H9 (cell line): ENCODE results near the gene NCOA1. TPM values are rescaled to one million over a fixed set of nuclear protein-coding genes. Genes with fewer than 3 reads are reported as not detected.
"Not testable (repeated sequence)": the region's sequence is repeated elsewhere in the genome, so short reads cannot be mapped to it uniquely, and the experiment has no call there.

ENCODE experiments used
- DNase-seq: peaks from one replicate; pipeline ENCODE4 v3.0.0-alpha.2; 2017
- H2AFZ ChIP-seq: one replicate; pipeline ENCODE4 v1.6.1; 2013; ENCODE audit warnings: mild to moderate bottlenecking, low read length, control low read depth, moderate library complexity
- H2AK5ac ChIP-seq: 2 replicates; pipeline ENCODE4 v1.6.1; 2013; ENCODE audit warnings: low read length, control low read depth, mixed read lengths; ENCODE audit not compliant: insufficient read length
- H2BK120ac ChIP-seq: one replicate; pipeline ENCODE4 v1.6.1; 2013; ENCODE audit warnings: low read depth, mild to moderate bottlenecking, low read length, control low read depth, inconsistent platforms; ENCODE audit not compliant: poor library complexity, severe bottlenecking
- H2BK12ac ChIP-seq: 2 replicates; pipeline ENCODE4 v1.6.1; 2013; ENCODE audit warnings: low read length, control low read depth, mixed read lengths, low read depth; ENCODE audit not compliant: insufficient read length
- H2BK15ac ChIP-seq: 2 replicates; pipeline ENCODE4 v1.6.1; 2013; ENCODE audit warnings: low read depth, low read length, control low read depth
- H2BK20ac ChIP-seq: one replicate; pipeline ENCODE4 v1.6.1; 2013; ENCODE audit warnings: low read depth, mild to moderate bottlenecking, low read length, control low read depth, inconsistent platforms; ENCODE audit not compliant: poor library complexity, severe bottlenecking
- H2BK5ac ChIP-seq: 2 replicates; pipeline ENCODE4 v1.6.1; 2013; ENCODE audit warnings: low read length, control low read depth, mixed read lengths; ENCODE audit not compliant: insufficient read length
- H3K14ac ChIP-seq: 2 replicates; pipeline ENCODE4 v1.6.1; 2013; ENCODE audit warnings: low read length, control low read depth; ENCODE audit not compliant: insufficient read depth
- H3K18ac ChIP-seq: 2 replicates; pipeline ENCODE4 v1.6.1; 2013; ENCODE audit warnings: low read depth, mild to moderate bottlenecking, mixed read lengths, low read length, control low read depth; ENCODE audit not compliant: insufficient read length
- H3K23ac ChIP-seq: 2 replicates; pipeline ENCODE4 v1.6.1; 2013; ENCODE audit warnings: low read length, control low read depth, mixed read lengths, low read depth; ENCODE audit not compliant: insufficient read length
- H3K23me2 ChIP-seq: 2 replicates; pipeline ENCODE4 v1.6.1; 2013; ENCODE audit warnings: low read depth, mild to moderate bottlenecking, mixed read lengths, low read length, control low read depth; ENCODE audit not compliant: insufficient read length, poor library complexity, severe bottlenecking
- H3K27ac ChIP-seq: 2 replicates; pipeline ENCODE4 v1.5.1; 2013; ENCODE audit warnings: low read length, control low read depth, mixed read lengths, low read depth; ENCODE audit not compliant: insufficient read length
- H3K27me3 ChIP-seq: 2 replicates; pipeline ENCODE4 v1.6.1; 2013; ENCODE audit warnings: low read length, control low read depth, inconsistent platforms; ENCODE audit not compliant: insufficient read depth
- H3K4ac ChIP-seq: 2 replicates; pipeline ENCODE4 v1.6.1; 2013; ENCODE audit warnings: low read depth, mild to moderate bottlenecking, control low read depth, inconsistent platforms, low read length, moderate library complexity
- H3K4me1 ChIP-seq: 2 replicates; pipeline ENCODE4 v1.6.1; 2013; ENCODE audit warnings: low read length, control low read depth, inconsistent platforms; ENCODE audit not compliant: insufficient read depth
- H3K4me2 ChIP-seq: 2 replicates; pipeline ENCODE4 v1.6.1; 2013; ENCODE audit warnings: low read length, control low read depth, mixed read lengths; ENCODE audit not compliant: insufficient read length, insufficient read depth
- H3K56ac ChIP-seq: 2 replicates; pipeline ENCODE4 v1.6.1; 2013; ENCODE audit warnings: low read depth, mild to moderate bottlenecking, mixed read lengths, low read length, control low read depth; ENCODE audit not compliant: insufficient read length
- H3K79me1 ChIP-seq: 2 replicates; pipeline ENCODE4 v1.6.1; 2013; ENCODE audit warnings: low read depth, mild to moderate bottlenecking, moderate library complexity, low read length, control low read depth, inconsistent platforms; ENCODE audit not compliant: insufficient read depth, poor library complexity, severe bottlenecking
- H3K79me2 ChIP-seq: 2 replicates; pipeline ENCODE4 v1.6.1; 2013; ENCODE audit warnings: low read length, control low read depth, inconsistent platforms; ENCODE audit not compliant: insufficient read depth
- H3K9ac ChIP-seq: 2 replicates; pipeline ENCODE4 v1.6.1; 2013; ENCODE audit warnings: low read length, control low read depth, mixed read lengths; ENCODE audit not compliant: insufficient read length; ENCODE audit errors: extremely low read depth
- H3K9me3 ChIP-seq: one replicate; pipeline ENCODE4 v1.6.1; 2013; ENCODE audit warnings: low read depth, low read length, inconsistent platforms; ENCODE audit not compliant: control insufficient read depth
- H3T11ph ChIP-seq: one replicate; pipeline ENCODE4 v1.6.1; 2013; ENCODE audit warnings: mild to moderate bottlenecking, low read length, control low read depth, inconsistent platforms
- H4K20me1 ChIP-seq: one replicate; pipeline ENCODE4 v1.6.1; 2013; ENCODE audit not compliant: control insufficient read depth, insufficient read length, insufficient read depth
- H4K5ac ChIP-seq: 2 replicates; pipeline ENCODE4 v1.6.1; 2013; ENCODE audit warnings: low read depth, mild to moderate bottlenecking, mixed read lengths, low read length, control low read depth; ENCODE audit not compliant: insufficient read length
- H4K8ac ChIP-seq: replicated peaks from 2 replicates; pipeline ENCODE4 v1.6.1; 2013; ENCODE audit warnings: low read length, control low read depth, mixed read lengths, low read depth; ENCODE audit not compliant: insufficient read length
- H4K91ac ChIP-seq: 2 replicates; pipeline ENCODE4 v1.6.1; 2013; ENCODE audit warnings: low read depth, mild to moderate bottlenecking, moderate library complexity, mixed read lengths, low read length, control low read depth; ENCODE audit not compliant: insufficient read length
- H3K27ac Mint-ChIP-seq, 3 experiments: 2 replicates in 2 of 3; 3 replicates in 1 of 3; pipeline ENCODE4 v1.8.0; 2020 to 2021; ENCODE audit warnings: mixed read lengths in 3 of 3, mild to moderate bottlenecking in 1 of 3, moderate library complexity in 1 of 3
- H3K27me3 Mint-ChIP-seq: 2 replicates; pipeline ENCODE4 v1.8.0; 2021; ENCODE audit warnings: low read depth, mild to moderate bottlenecking, moderate library complexity, mixed read lengths
- H3K36me3 Mint-ChIP-seq, 3 experiments: 2 replicates in 2 of 3; 3 replicates in 1 of 3; pipeline ENCODE4 v1.8.0; 2020 to 2021; ENCODE audit warnings: low read depth in 3 of 3, mixed read lengths in 3 of 3; ENCODE audit not compliant: insufficient read depth in 1 of 3
- H3K4me1 Mint-ChIP-seq, 2 experiments: 2 replicates each; pipeline ENCODE4 v1.8.0; 2020; ENCODE audit warnings: mixed read lengths in 2 of 2
- H3K4me3 Mint-ChIP-seq, 2 experiments: 2 replicates in 1 of 2; 3 replicates in 1 of 2; pipeline ENCODE4 v1.8.0; 2020 to 2021; ENCODE audit warnings: mild to moderate bottlenecking in 2 of 2, mixed read lengths in 2 of 2, moderate library complexity in 1 of 2
- H3K9me3 Mint-ChIP-seq, 2 experiments: 2 replicates in 1 of 2; 3 replicates in 1 of 2; pipeline ENCODE4 v1.8.0; 2020; ENCODE audit warnings: mild to moderate bottlenecking in 2 of 2, mixed read lengths in 2 of 2, moderate library complexity in 1 of 2
- WGBS: extraction: QIAGEN DNeasy Blood & Tissue Kit; methylation state at CpG from one replicate; pipeline ENCODE4 v1.1.7; 2013; ENCODE audit warnings: missing lambda C conversion rate, low lambda C conversion rate, mixed read lengths; ENCODE audit not compliant: insufficient read length; ENCODE audit errors: extremely low coverage; 5-methylcytosine and 5-hydroxymethylcytosine counted together
- total RNA-seq: library from RNA; stranded (reverse); gene quantifications from 2 replicates; pipeline ENCODE4 v1.2.1, GENCODE V29; 2021
- TF ChIP-seq, protein P1 (sequence below): fragments of 200-600 bp; sonication (generic); conservative IDR thresholded peaks from 3 replicates; pipeline ENCODE4 v1.8.0; 2021; ENCODE audit warnings: antibody characterized with exemption, mild to moderate bottlenecking

NCOA1 gene
- total RNA-seq, 1 experiment from 2014 or later = 14.8 TPM

DNA sequence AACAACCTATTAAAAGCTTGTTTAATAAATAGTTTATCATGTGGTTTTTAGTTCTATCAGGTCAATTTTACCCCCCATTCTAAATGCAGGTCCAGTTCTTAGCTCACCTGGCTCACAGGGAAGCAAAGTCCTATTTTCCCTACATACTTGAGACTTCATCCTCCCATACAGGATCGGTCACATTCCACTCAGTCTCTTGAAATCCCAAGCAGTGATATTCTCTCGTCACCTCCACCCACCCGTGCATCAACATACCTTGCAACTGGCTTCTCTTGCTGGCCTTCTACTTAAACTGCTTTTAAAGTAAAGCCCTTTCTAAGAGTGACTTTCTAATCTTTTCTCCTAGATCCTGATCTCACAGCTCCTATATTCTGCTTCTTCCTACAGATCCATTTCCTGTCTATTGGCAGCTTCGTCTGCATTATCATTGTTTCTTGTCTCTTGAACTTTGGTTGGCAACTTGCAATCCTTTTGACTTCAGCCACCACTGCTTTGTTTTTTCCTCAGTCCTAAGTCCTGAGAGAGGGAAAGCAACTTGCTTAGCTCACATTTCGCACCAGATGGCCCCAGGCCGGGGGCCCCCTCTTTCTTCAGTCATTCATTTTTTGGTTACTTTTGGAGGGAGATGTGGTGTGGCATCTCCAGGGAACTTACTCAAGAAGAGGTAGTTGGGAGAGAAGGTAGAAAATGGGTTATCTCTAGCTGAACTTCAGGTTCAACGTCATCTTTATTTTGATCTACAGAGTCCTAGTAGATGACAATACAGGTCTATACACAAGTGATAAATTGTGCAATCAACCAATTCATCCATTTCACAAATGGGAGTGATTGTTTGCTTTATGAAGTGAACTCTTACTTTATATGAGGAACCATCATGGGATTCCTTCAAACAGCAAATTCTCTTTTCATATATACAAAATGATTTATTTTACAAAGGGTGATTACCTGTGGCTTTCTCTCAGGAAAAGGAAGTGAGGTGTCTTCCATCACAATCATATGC lies 23.9 kb upstream of the NCOA1 start:
- peak overlapping the region in 1 of 2 experiments; percentile 8; a peak in 1 of 5 replicates for H3K4me3 Mint-ChIP-seq
- peaks cover 0 to 2% of the 10 kb centered on the region in 2 experiments; a peak in 1 of 5 replicates for H3K9me3 Mint-ChIP-seq
- WGBS = no CpG with 5 or more reads among the region's 7 CpGs
- H3K27me3 Mint-ChIP-seq = peaks cover 5% of the 10 kb centered on the region
- TF ChIP-seq, protein P1, sequence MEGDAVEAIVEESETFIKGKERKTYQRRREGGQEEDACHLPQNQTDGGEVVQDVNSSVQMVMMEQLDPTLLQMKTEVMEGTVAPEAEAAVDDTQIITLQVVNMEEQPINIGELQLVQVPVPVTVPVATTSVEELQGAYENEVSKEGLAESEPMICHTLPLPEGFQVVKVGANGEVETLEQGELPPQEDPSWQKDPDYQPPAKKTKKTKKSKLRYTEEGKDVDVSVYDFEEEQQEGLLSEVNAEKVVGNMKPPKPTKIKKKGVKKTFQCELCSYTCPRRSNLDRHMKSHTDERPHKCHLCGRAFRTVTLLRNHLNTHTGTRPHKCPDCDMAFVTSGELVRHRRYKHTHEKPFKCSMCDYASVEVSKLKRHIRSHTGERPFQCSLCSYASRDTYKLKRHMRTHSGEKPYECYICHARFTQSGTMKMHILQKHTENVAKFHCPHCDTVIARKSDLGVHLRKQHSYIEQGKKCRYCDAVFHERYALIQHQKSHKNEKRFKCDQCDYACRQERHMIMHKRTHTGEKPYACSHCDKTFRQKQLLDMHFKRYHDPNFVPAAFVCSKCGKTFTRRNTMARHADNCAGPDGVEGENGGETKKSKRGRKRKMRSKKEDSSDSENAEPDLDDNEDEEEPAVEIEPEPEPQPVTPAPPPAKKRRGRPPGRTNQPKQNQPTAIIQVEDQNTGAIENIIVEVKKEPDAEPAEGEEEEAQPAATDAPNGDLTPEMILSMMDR = no peak
- H3K27me3 ChIP-seq = no peaks in the 10 kb centered on the region
- no peak overlapping the region for H4K5ac ChIP-seq
- no peak overlapping the region for H3K9ac ChIP-seq
- H2BK120ac ChIP-seq = no peak overlapping the region
- H3T11ph ChIP-seq = no peak overlapping the region
- no peaks in the 10 kb centered on the region for H3K36me3 Mint-ChIP-seq
- H2BK5ac ChIP-seq = no peak overlapping the region
- H2BK15ac ChIP-seq = no peak overlapping the region
- H3K79me2 ChIP-seq = no peaks in the 10 kb centered on the region
- H2AFZ ChIP-seq = peak overlapping the region; percentile 34
- H3K23me2 ChIP-seq = no peaks in the 10 kb centered on the region
- no peak overlapping the region for H3K4ac ChIP-seq
- H3K27ac Mint-ChIP-seq = peak overlapping the region; percentile 10 to 56 (median 42); a peak in 6 of 7 replicates
- no peak overlapping the region for H3K14ac ChIP-seq
- H2AK5ac ChIP-seq = no peak overlapping the region
- DNase-seq = no peak
- H2BK12ac ChIP-seq = no peak overlapping the region
- H3K56ac ChIP-seq = no peak overlapping the region
- H3K4me1 ChIP-seq = peaks cover 6% of the 10 kb centered on the region; the same call in 1 of the 2 replicates
- no peaks in the 10 kb centered on the region for H4K20me1 ChIP-seq
- no peak overlapping the region for H3K4me2 ChIP-seq
- H3K23ac ChIP-seq = no peak overlapping the region
- no peak overlapping the region for H4K91ac ChIP-seq
- no peaks in the 10 kb centered on the region for H3K79me1 ChIP-seq
- no peak overlapping the region for H2BK20ac ChIP-seq
- H3K9me3 ChIP-seq = no peaks in the 10 kb centered on the region
- H3K4me1 Mint-ChIP-seq = peaks cover 19% of the 10 kb centered on the region in 2 experiments
- no peak overlapping the region for H4K8ac ChIP-seq
- no peak overlapping the region for H3K18ac ChIP-seq
- H3K27ac ChIP-seq = peak overlapping the region; percentile 44

DNA sequence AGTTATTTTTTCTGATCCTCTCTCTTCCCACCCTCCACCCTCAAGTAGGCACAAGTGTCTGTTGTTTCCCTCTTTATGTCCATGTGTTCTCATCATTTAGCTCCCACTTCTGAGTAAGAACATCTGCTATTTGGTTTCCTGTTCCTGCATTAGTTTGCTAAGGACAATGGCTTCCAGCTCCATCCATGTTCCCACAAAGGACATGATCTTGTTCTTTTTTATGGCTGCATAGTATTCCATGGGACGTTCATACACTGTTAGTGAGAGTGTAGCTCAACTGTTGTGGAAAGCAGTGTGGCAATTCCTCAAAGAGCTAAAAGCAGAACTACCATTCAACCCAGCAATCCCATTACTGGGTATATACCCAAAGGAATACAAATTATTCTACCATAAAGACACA lies 22.6 kb upstream of the NCOA1 start:
- H3K27me3 Mint-ChIP-seq, H3K4me1 ChIP-seq, H3K9ac ChIP-seq, H2BK20ac ChIP-seq, H4K5ac ChIP-seq, H4K20me1 ChIP-seq, H3K27me3 ChIP-seq, H3K9me3 ChIP-seq, H3K36me3 Mint-ChIP-seq, DNase-seq, H3K14ac ChIP-seq, H3K23ac ChIP-seq, H3K9me3 Mint-ChIP-seq, H2BK5ac ChIP-seq, H3K27ac ChIP-seq, H4K8ac ChIP-seq, H3K4ac ChIP-seq, H2BK15ac ChIP-seq, H3K56ac ChIP-seq, H2AK5ac ChIP-seq, H3T11ph ChIP-seq, H3K79me2 ChIP-seq, H3K23me2 ChIP-seq, H3K79me1 ChIP-seq, H3K4me3 Mint-ChIP-seq, H2BK12ac ChIP-seq, H2AFZ ChIP-seq, H3K4me2 ChIP-seq, H3K27ac Mint-ChIP-seq, H3K18ac ChIP-seq, H4K91ac ChIP-seq, H2BK120ac ChIP-seq: not testable (repeated sequence)
- no CpG with 5 or more reads among the region's 1 CpG for WGBS
- peaks cover 17 to 18% of the 10 kb centered on the region in 2 experiments for H3K4me1 Mint-ChIP-seq
